ENCODE results near the gene ZBTB14.

Gene ZBTB14, protein sequence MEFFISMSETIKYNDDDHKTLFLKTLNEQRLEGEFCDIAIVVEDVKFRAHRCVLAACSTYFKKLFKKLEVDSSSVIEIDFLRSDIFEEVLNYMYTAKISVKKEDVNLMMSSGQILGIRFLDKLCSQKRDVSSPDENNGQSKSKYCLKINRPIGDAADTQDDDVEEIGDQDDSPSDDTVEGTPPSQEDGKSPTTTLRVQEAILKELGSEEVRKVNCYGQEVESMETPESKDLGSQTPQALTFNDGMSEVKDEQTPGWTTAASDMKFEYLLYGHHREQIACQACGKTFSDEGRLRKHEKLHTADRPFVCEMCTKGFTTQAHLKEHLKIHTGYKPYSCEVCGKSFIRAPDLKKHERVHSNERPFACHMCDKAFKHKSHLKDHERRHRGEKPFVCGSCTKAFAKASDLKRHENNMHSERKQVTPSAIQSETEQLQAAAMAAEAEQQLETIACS

DNA sequence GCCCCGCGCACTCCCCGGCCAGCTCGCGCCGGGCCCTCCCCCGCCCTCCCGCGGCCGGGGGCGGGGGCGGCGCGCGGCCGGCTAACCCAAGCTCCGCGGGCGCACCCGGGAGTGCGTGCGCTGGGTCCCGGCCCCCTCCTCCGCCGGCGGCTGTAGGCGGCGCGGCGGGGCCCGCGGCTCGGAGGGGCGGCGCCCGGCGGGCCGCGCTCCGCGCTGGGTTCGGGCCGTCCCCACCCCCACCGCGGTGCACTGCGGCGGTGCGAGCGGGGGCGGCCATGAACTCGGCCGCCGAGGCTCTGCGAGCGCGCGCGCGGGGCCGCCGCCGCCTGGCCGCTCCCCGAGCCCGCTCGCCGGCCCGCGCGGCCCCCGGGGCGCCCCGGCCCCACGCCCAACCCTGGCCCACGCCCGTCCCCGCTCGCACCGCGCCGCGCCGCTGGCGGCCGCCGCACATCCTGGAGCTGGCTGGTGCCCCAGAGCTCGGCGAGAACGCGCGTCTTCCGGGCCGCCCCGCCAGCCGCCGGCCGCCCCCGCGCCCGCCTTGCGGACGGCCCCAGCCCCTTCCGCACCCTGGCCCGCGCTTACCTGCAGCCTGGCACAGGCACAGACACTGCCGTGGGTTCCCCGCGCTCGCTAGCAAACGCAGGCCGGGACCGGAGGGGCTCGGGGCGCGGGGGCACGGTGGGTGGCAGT lies at the start of gene ZBTB14:
Gene ZBTB14 (minus strand): TSS at position 496 of the 690 bp plus-strand sequence. CDS start 2,480 bp downstream, outside the sequence.
- DNase-seq, result no peak

DNA sequence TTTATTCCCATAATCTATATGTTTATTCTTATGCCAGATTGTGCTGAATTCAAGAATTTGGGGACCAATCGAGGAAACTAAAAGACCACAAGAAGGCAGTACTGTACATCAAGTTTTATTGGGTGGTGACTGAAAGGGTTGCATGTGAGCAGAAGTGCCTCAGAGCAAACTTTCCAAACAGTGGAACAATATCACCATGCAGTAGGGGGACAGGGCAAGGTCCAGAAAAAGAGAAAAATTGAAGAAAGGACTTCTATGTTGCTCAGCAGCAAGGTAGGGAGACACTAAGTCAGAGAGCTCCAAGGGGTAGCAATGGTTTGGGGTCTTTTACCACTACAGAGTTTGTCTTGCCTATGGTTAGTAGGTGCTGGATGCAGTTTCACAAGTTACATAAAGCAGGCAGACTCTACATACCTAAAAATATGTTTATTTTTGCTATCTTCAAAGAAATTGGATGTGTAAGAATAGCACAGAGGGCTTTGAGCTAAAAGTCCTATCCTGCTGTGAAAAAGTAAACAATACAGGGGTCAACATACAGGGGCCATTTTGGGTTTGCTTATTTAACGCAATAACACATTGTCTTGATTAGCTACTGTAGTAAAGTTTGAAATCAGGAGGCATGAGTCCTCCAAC lies 43.8 kb upstream of the ZBTB14 start:
- no peak for DNase-seq

DNA sequence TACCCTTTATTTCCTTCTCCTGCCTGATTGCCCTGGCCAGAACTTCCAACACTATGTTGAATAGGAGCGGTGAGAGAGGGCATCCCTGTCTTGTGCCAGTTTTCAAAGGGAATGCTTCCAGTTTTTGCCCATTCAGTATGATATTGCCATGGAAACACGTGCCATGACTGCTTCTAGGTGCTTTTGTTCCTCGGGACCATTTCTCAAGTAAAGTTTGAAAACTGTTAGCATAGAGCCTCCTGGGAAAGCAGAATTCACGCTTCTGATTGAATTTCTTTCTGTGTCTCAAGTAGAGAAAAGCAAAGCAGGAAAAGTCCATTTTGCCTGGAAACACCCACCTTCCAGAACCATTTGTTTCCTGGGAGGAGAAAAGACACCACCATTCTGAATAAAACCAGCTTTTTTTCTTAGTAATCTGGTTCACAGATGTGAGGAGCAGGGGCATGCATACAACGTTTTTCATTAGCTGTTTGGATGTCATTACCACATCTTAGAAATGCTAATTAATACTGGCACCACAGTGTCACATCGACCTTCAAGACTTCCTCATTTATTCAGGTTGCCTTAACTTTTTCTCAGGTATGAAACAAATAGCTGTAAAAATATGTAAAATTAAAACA lies 39.0 kb upstream of the ZBTB14 start:
- DNase-seq, result no peak

DNA sequence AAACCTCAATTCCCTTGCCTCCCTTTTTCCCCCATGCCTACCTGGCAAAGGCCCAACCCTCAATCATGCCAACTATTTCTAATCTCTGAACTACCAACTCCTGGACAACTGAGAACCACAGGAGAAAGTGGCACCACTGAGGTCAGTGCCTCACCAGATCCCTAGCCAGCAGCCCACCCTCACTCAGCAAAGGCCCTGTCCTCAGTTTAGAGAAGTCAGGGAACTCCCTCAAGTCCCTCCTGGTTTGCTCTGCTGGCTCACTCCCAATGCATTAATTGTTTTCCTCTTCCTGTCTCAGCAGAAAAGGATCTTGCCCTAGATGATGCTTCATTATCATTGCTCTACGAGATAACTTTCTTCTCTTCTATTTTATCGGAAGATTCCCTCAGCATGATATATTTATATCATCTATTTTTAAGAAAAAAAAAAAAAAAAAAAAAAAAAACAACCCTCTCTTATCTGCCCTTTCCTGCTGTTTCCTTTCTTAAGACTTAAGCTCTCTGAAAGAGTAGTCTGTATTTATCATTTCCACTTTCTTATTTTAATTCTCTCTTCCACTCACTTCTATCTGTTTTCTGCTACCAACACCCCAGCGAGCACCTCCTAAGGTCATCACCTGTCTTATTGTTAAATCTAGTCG lies 22.7 kb upstream of the ZBTB14 start:
- no peak for DNase-seq

DNA sequence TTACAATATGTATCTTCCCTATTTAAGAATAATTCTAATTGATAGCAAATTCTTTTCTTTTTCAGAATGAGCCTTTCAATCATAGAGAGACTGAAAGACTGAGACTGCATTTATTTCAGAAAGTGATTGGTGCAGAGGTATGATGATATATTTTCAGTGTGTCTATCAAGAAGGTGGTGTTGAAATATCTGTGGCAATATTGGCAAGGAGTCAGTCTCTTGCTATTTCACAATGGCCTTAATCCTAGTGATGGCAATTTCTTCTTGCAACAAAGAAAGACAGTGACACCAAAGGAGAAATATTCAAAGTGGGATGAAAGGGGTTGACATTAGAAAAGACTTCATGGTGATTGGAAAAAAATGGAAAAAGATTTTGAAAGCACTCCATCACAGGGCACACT lies 21.7 kb upstream of the ZBTB14 start:
- no peak for DNase-seq

DNA sequence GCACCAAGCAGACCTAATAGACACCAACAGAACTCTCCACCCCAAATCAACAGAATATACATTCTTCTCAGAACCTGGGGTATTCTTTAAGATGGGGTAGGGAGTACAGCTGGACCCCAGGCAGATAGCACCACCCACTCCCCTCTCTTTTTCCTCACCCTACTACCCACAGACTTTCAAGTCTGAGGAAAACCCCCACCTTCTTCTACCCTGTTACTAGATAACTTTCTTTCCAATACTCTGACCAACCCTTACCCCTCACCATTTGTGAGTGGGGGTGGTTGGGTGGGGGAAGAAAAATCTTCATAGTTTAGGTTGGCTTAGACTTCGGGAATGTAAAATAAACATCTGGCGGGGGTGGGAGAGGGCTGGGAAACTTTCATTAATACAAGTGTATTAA lies 20.3 kb upstream of the ZBTB14 start:
- no peak for DNase-seq

DNA sequence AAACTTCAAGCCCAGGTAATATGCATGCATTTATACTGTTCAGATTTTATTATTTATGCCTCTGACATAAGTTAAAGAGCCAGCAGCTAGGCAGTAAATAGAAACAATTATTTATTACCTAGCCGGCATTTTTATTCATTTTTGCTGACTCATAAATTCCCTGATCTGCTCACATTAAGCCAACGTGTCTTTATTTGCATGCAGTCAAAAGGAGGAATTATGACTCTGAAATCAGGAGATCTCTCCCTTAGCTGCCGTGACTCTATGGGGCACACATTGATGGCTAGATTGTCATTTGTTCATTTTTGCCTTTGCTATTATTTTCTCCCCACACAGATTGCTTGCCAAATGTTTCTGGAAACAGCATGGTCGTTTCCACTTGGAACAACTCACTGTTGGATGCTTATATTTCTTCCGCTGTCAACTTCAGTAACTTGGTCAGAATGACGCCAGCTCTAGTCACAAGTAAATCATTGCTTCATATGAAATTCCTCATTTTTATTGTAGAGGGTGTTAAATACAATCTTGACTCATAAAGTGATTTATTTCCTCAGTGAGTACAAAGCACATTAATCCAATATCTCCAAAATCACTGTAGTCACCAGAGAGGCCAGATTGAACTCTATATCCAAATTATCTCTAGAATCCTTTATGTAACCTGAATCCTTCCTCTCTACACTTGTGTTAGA lies 15.9 kb upstream of the ZBTB14 start:
- no peak for DNase-seq

DNA sequence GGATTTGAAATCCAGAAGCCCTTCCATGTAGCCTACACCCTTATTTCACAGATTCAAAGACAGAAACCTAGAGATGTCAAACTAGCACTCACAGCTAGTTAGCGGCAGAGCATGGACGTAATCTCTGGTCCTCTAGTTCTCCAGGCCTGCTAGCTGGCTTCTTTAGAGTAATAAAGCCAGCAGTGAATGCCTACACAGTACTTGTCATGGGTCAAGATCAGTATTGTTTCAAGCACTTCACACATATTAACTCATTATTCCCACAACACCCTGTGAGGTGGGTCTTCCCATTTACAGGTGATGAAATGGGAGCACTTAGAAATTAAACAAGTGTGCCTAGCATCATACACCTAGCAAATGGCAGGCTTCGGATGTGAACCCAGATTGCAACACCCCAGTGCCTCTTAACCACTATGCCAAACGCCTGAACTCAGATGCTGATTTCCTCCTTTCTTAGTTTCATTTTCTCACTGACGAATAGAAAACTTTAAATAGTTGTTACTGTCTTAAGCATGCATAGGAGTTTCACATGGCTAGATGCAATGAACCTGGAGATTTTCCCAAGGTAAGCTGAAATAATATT lies 14.5 kb upstream of the ZBTB14 start:
- DNase-seq, result no peak

DNA sequence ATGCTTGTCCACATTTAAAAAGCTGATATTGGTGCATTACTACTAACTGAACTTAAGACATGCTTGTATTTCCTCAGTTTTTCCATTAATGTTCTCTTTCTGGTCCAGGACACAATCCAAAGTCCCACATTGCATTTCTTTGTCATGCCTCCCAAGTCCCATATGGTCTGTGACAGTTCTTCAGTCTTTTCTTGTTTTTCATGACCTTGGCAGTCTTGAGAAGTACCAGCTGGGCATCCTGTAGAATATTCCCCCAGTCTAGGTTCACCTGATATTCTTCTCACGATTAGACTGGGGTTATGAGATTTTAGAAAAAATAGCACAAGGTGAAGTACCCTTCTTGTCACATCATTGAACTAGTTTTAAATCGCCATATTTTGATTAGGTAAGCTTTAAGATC lies 10.3 kb upstream of the ZBTB14 start:
- no peak for DNase-seq

DNA sequence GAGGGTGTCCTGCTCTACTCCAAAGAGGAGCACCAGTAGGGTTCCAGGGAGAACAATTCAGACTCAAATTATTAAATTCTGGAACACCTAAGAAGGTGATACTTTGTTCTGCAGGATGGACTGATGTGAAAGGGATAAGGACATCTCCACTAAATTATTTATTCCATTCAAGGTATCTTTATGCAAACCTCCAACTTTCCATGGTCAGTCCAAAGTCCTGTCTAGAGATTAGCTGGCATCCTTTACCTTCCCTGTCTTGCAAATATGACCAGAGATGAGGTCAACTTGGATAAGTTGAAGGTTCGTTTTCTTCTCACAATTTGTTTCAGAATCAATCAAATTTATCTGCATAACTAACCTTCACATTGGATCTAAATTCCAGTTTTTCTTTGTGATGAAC lies 8.7 kb upstream of the ZBTB14 start:
- no peak for DNase-seq

DNA sequence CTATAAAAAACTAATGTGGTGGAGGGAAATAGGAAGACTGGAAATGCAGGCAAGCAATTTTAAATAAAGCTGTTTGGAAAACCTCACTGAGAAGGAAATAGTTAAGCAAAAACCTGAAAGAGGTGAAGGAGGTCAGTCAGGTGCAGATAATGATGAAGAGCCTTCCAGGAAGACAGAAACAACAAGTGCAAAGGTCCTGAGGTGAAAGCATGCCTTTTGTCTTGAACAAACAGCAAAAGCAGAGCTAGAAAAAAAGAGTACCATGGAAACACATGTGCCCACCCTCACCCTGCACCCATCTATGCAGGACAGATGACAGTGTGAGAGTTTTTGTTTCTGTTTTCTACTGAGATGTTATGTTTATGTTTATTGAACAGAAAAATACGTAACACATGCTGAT lies 8.1 kb upstream of the ZBTB14 start:
- DNase-seq, result no peak

DNA sequence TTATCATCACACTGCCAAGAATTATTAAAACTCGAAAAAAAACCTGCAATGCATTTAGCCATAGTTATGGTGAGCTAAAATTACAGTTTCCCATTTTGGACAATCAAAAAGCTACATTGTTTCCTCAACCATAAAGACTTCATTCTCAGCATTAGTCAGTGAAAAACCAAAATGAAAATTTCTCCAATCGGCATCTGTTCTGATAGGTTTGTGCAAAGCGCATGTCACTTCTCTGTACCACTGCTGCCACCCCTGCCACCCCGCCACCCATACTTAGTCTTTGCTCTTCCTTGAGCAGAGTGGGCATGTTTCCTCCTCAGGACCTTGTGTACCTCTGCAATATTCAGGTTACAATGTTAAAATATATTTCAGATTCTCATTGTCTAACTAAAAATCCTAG lies 7.1 kb upstream of the ZBTB14 start:
- DNase-seq, result no peak

DNA sequence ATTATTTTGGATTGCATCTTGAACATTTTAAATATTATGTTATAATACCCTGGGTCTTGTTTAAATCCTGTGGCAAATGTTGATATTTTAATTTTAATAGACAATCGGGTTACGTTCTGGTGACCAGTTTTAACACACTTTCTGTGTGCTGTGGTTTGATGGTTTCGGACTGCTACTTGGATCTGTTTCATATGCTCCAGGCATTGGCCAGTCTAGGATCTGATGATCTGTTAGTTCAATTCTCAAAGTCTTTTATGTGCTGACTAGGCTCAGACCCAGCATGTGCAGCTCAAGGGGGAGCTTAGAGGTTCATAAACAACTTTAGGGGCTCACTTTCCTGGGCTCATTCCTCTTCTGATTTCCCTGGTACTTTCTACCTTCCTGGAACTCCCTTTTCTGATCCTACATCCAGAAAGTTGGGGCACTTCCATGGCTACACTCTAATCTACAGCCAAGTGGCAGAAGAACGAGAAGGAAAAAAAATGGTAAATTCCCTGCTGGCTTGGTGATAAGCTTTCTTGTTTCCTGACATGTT lies 5.0 kb upstream of the ZBTB14 start:
- DNase-seq, result no peak

DNA sequence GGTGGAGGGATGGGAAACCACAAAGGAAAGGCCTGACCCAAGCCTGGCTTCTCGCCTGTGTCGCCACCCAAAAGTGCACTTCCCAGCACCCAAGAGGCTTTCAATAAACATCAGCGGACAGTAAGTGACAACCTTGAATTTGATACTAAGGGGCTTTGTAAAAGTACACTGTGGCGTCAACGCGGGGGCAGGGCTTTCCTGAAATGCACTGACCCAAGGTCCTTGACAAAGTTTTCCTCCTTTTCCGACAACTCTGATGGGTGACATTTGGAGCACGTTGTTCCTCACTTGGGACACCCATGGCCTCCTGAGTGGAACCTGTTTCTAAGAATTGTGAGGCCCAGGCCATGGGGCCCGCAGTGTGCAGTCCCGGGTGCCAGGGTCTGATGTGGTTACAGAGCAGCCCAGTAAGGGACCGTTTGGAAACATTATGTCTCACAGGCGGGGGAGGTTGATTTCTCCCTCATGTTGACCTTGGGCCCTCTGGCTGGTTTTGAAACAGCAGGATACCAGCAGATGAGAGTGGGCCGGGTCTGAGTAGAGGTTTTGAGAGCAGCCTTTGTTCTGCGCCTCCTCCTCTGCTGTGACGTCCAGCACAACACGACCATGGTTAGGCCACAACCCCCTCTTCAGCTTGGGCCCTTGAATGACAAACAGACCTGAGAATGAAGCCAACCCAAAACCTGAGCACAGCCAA lies 2.8 kb upstream of the ZBTB14 start:
- DNase-seq, result no peak

DNA sequence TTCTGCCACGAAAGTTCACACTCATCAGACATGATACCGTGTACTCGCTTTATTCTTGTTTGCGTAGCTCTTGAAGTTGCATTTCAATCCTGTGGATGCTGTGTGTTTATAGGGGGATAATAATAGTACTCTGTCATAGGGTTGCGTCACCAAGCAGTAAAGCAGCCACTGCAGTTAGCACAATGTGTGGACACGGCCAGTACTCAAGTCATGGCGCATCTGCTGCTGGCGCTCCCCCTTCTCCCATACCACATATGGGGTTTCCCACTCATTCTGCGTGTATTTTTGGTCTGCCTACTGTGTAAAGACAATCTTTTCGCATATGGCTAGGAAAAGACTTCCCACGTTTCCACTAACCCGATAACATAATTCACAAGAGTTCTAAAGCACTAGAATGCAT lies 2.1 kb upstream of the ZBTB14 start:
- no peak for DNase-seq

DNA sequence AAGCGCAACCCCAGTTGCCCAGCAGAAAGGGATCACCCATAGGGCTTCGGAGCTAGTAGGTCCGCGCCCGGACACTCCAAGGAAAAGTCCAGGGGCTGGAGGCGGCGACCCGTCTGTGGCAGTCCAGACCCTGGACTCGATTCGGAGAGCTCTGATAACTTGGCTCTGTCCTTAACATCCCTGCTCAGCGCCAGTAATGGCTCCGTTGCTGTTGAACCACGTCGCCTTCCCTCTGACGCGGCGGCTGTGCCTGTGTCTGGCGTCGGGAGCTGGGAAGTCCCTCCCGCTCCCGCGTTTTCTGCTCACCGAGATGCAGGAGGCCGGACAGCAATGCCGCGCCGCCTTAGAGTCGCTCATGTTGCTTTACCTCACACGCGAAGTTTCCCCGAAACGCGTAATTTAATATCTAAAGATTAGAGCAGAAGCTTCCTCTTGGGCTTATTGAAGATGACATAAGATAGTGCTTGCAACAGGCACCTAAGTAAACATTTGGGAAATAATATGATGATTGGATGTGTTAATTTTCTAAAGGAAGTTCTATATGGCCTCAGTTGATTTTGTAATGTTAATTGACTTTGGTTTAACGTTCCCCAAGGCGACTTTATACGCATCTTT lies 1.3 kb upstream of the ZBTB14 start:
- no peak for DNase-seq

DNA sequence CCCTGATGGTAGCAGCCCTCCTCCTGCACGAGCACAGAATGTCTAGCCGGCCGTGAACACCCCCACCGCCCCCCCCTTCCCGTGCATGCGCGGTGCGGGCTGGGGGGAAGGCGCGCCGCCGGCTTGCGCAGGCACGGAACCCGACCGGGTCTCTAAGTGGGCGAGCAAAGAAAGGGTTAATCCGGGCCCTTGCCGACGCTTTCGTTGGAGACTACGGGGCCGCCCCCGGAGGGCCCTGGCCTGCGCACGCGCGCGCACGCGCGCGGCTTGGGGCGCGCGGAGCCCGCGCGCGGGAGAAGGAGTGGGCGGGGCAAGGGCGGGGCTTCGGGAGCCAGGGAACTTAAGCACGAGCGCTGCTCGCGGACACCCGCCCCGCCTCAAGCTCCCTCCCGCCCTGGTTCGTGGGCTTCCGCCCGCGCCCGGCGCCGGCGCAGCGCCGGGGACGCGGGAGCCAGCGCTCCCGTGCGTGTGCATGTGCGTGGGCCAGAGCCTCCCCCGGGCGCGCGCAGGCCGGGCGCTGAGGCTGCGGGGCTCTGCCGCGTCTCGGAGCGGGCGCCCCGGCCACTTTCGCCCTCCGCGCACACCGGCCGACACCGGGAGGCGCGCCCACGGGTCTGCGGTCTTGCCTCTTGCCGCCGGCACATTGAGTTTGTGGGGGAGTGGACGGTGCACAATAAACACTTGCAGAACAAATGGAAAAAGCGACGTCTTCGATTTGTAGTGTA lies 617 bp upstream of the ZBTB14 start:
- DNase-seq, result peak; percentile 62

DNA sequence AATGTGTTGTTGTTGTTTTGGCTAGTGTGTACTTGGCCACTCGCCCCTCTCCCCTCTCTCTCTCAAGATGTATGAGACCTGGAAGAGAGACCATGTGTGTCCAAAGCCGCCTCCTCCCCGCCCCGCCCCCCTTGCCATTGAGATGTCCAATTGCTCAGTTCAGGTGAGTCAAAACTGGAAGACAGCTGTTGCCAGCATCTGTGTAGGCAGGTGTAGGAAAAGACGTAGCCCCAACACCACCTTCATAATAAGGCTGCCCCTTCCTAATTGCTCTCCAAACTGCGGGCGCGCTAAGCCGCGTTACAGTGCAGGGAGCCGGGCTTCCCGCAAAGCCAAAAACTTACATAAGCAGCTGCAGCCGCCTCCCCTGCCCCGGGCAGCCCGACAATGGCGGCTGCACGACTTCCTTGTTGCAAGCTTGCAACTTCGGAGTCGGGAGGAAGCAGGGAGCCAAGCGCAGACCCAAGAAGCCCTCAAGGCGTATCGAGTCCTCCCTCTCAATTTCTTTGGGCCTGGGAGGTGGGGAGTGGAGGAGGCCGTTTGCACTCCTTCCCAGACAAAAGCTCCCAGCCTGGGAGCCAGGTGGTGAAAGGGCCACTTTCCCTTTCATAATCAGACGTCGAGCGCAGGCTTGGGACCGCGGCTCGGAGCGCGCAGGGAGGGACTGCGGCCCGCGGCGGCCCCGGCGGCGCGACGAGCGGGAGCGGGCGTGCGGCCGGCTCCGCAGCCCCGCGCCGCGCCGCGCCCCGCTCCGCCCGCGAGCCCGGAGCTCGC lies 882 bp downstream of the ZBTB14 start:
- no peak for DNase-seq

DNA sequence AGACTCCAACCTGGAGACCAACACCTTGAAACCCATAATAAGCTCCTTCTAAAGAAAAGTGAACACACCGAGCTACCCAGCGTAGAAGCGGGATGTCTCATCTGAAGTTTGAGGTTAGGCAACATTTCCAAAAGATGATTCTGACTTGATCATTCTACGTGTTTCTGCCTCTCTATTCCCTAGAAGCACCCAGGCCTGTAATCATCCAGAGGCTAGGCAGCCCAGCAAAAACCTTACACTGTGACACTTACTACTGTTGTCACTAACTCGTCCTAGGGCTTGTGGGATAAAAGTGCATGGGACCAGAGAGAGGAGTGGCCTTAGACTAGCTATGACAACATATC lies 1.4 kb downstream of the ZBTB14 start:
- DNase-seq, result no peak
